ENCODE measurements around the gene MTOR. TPM values are rescaled to one million over a fixed set of nuclear protein-coding genes. Genes with fewer than 3 reads are reported as not detected.

The MTOR gene
- total and polyA plus RNA-seq, 2 experiments from 2014 or later, result 17.2 to 37.7 TPM

DNA sequence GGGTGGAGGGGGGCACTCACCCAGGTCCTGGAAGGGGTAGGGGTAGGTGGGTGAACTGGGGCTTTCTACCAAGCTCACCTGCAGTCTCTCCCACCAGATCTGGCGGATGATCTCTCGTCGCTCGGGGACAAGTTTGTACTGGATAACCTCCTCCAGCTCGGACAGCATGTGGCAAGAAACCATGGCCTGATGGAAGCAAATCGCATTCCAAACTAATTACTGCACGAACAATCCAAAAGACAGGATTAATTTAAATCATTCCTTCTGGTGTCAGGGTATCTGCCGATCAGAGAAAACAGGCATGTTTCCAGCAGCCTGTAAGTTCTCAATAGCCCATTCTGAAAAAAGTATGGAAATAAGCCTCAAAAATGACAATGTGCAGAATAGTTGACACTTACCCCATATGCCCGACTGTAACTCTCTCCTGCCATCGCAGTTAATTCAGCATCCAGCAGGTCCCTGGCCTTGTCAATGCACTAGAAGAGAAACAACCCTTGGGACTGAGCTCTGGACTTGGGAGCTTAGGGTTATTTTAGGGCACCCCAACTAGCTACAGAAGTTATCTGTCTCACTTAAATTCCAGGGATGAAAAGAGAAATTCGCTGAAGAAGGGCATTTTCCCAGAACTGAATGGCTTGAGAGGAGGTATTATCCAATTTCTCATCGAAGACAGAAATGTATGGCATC lies 117.6 kb downstream of the MTOR start:
- Histone ChIP-seq H4K20me1 (ENCODE audit: insufficient read depth, poor library complexity, severe bottlenecking) (no peaks in the 10 kb centered on the region), H3K4me3 (no peak overlapping the region), H2AFZ (no peak overlapping the region), H3K4me1 (ENCODE audit: insufficient read depth) (no peaks in the 10 kb centered on the region), H3K79me2 (no peaks in the 10 kb centered on the region), H3K27me3 (no peaks in the 10 kb centered on the region), H3K4me2 (no peak overlapping the region), H3K27ac (no peak overlapping the region), H3K9me3 (ENCODE audit: low read depth) (no peaks in the 10 kb centered on the region), H3K36me3 (replicated peaks; ENCODE audit: insufficient read depth, low read depth) (no peaks in the 10 kb centered on the region), H3K9me2 (replicated peaks; ENCODE audit: insufficient read depth) (no peaks in the 10 kb centered on the region)
- 88% methylated on average over 12 of the region's 12 CpGs for WGBS (ENCODE audit: low lambda C conversion rate, missing lambda C conversion rate)
- TF ChIP-seq EZH2phosphoT487 (IDR thresholded peaks at IDR 0.05; ENCODE audit: low read depth, severe bottlenecking, unreplicated experiment) (no peak), EZH2 (IDR thresholded peaks at IDR 0.05; ENCODE audit: borderline replicate concordance) (no peak)
- TF ChIP-seq, protein P1, sequence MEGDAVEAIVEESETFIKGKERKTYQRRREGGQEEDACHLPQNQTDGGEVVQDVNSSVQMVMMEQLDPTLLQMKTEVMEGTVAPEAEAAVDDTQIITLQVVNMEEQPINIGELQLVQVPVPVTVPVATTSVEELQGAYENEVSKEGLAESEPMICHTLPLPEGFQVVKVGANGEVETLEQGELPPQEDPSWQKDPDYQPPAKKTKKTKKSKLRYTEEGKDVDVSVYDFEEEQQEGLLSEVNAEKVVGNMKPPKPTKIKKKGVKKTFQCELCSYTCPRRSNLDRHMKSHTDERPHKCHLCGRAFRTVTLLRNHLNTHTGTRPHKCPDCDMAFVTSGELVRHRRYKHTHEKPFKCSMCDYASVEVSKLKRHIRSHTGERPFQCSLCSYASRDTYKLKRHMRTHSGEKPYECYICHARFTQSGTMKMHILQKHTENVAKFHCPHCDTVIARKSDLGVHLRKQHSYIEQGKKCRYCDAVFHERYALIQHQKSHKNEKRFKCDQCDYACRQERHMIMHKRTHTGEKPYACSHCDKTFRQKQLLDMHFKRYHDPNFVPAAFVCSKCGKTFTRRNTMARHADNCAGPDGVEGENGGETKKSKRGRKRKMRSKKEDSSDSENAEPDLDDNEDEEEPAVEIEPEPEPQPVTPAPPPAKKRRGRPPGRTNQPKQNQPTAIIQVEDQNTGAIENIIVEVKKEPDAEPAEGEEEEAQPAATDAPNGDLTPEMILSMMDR (IDR thresholded peaks at IDR 0.05; ENCODE audit: poor library complexity), result no peak
- no peak for DNase-seq (ENCODE audit: low spot score)

- no peak overlapping the region for H2AFZ ChIP-seq
- no peak for DNase-seq (ENCODE audit: low spot score)
- H3K4me3 ChIP-seq, result no peak overlapping the region
- H3K9me2 ChIP-seq (replicated peaks; ENCODE audit: insufficient read depth), result no peaks in the 10 kb centered on the region
- H3K27me3 ChIP-seq, result no peaks in the 10 kb centered on the region
- peak overlapping the region; percentile 55 for H3K27ac ChIP-seq
- H3K36me3 ChIP-seq (replicated peaks; ENCODE audit: insufficient read depth, low read depth), result no peaks in the 10 kb centered on the region
- H4K20me1 ChIP-seq (ENCODE audit: insufficient read depth, poor library complexity, severe bottlenecking), result no peaks in the 10 kb centered on the region
- TF ChIP-seq EZH2 (IDR thresholded peaks at IDR 0.05; ENCODE audit: borderline replicate concordance), result no peak
- no peak for TF ChIP-seq EZH2phosphoT487 (IDR thresholded peaks at IDR 0.05; ENCODE audit: low read depth, severe bottlenecking, unreplicated experiment)
- TF ChIP-seq, protein P1 (IDR thresholded peaks at IDR 0.05; ENCODE audit: poor library complexity), result no peak
- no peaks in the 10 kb centered on the region for H3K9me3 ChIP-seq (ENCODE audit: low read depth)
- no peaks in the 10 kb centered on the region for H3K79me2 ChIP-seq
- H3K4me1 ChIP-seq (ENCODE audit: insufficient read depth), result no peaks in the 10 kb centered on the region
- H3K4me2 ChIP-seq, result no peak overlapping the region
- WGBS (ENCODE audit: low lambda C conversion rate, missing lambda C conversion rate), result 100% methylated on average over 2 of the region's 2 CpGs
These were observed 118.4 kb downstream of the MTOR start for GRCh38 chr1:11143907-11144306.

- 93% methylated on average over 5 of the region's 5 CpGs for WGBS (ENCODE audit: low lambda C conversion rate, missing lambda C conversion rate)
- Histone ChIP-seq H3K27ac (peak overlapping the region; percentile 55), H3K27me3 (no peaks in the 10 kb centered on the region), H3K36me3 (replicated peaks; ENCODE audit: insufficient read depth, low read depth) (no peaks in the 10 kb centered on the region), H3K4me3 (no peak overlapping the region), H3K4me1 (ENCODE audit: insufficient read depth) (no peaks in the 10 kb centered on the region), H3K4me2 (no peak overlapping the region), H4K20me1 (ENCODE audit: insufficient read depth, poor library complexity, severe bottlenecking) (no peaks in the 10 kb centered on the region), H3K79me2 (no peaks in the 10 kb centered on the region), H3K9me2 (replicated peaks; ENCODE audit: insufficient read depth) (no peaks in the 10 kb centered on the region), H3K9me3 (ENCODE audit: low read depth) (no peaks in the 10 kb centered on the region), H2AFZ (no peak overlapping the region)
- TF ChIP-seq, protein P1 (IDR thresholded peaks at IDR 0.05; ENCODE audit: poor library complexity), result no peak
- TF ChIP-seq EZH2 (IDR thresholded peaks at IDR 0.05; ENCODE audit: borderline replicate concordance) (no peak), EZH2phosphoT487 (IDR thresholded peaks at IDR 0.05; ENCODE audit: low read depth, severe bottlenecking, unreplicated experiment) (no peak)
- no peak for DNase-seq (ENCODE audit: low spot score)
These were observed 119.0 kb downstream of the MTOR start for GRCh38 chr1:11143401-11143800.
